ENCODE data around the gene METTL26. TPM values are rescaled to one million over a fixed set of nuclear protein-coding genes. Genes with fewer than 3 reads are reported as not detected.

METTL26 gene
- total RNA-seq, 1 donor from 2014 or later, result 224 TPM

DNA sequence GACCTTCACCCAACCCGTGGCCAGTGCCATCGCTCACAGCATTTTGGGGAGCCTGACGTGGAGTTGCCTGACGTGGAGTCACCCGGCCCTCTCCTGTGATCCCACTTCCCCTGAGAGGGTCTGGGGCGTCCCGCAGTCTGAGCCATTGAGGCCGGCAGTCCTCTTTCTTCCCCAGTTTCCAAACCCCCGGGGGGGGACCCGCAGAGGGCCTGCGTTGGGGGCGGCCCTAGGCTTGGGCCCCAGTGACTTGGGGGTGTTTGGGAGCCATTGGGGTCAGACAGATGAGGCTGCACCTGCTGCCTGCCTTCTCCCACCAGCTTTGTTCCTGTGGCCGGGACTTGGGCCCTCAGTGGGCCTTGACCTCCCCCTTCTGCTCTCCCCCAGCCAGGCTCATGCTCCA lies 33.6 kb upstream of the METTL26 start:
- DNase-seq (ENCODE audit: low read depth), result no peak
- TF ChIP-seq, protein P1, sequence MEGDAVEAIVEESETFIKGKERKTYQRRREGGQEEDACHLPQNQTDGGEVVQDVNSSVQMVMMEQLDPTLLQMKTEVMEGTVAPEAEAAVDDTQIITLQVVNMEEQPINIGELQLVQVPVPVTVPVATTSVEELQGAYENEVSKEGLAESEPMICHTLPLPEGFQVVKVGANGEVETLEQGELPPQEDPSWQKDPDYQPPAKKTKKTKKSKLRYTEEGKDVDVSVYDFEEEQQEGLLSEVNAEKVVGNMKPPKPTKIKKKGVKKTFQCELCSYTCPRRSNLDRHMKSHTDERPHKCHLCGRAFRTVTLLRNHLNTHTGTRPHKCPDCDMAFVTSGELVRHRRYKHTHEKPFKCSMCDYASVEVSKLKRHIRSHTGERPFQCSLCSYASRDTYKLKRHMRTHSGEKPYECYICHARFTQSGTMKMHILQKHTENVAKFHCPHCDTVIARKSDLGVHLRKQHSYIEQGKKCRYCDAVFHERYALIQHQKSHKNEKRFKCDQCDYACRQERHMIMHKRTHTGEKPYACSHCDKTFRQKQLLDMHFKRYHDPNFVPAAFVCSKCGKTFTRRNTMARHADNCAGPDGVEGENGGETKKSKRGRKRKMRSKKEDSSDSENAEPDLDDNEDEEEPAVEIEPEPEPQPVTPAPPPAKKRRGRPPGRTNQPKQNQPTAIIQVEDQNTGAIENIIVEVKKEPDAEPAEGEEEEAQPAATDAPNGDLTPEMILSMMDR (conservative IDR thresholded peaks at IDR 0.05; ENCODE audit: low read depth, low read length), result no peak
- H3K4me3 ChIP-seq (ENCODE audit: low read depth, low read length), result no peak overlapping the region

DNA sequence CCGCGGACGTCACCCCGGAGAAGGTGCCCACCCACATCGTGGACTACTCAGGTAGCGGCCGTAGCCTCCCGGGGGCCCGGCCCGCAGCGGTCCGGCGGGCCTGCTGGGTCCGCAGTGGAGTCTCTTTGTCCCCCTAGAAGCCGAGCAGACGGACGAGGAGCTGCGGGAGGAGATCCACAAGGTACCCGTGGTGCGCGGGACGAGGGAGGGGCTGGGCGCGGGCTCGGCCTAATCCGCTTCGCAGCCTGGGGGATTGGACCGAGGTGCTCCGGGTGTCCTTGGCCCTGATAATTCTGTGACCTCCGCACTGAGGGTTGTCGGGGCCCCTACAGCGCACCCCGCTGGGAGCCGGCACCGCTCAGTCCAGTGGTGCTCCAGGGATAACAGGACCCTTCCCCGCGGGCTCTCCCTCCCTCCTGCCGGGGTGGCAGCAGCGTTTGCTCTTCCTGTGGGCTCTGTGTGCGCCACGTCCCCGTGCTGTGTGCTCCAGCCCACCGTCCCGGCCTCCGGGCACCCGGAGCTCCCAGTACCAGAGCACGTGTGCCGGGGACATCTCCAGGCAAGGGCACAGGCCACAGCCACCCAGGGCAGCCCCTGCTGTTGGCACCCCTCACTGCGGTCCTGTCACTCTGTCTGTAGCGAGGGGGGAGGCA lies 32.5 kb upstream of the METTL26 start:
- peak overlapping the region; percentile 98 for H3K4me3 ChIP-seq (ENCODE audit: low read depth, low read length)
- no peak for DNase-seq (ENCODE audit: low read depth)
- TF ChIP-seq, protein P1 (conservative IDR thresholded peaks at IDR 0.05; ENCODE audit: low read depth, low read length), result no peak

DNA sequence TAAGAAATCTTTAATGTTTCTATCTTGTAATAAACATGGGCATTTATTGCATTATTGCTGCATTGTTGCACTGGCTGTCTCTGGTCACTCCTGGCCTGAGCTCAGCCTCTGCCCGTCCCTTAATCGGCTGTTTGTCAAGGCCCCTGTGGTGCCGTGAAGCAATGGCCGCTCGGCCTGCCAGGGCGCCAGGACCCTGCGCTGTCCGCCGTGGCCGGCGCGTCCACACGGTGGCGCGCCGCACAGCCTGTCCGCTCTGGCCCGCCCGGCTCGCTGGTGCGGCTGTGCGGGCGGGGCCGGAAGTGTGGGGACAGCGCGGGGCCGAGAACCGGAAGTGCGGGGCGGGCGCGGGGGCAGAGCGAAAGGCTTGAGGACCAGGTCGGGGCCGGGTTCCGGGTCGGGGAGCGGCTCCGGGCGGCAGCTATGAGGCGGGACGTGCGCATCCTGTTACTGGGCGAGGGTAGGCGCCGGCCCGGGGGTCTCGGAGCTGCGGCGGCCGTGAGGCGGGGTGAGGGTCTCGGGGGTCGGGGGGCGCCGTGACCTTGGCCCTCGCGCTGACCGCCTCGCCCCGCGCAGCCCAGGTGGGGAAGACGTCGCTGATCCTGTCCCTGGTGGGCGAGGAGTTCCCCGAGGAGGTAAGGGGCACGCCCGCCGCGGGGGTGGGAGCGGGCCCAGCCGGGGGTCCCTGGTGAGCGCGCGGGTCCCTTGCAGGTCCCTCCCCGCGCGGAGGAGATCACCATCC lies 31.8 kb upstream of the METTL26 start, which contains the start of gene RHOT2:
Gene RHOT2, plus strand, starts transcription at position 353 of the 739 bp plus-strand sequence. Its CDS starts 68 bp downstream, at position 421.
- H3K4me3 ChIP-seq (ENCODE audit: low read depth, low read length), result peak within 1 kb of the TSS; percentile 98
- no peak for DNase-seq (ENCODE audit: low read depth)
- TF ChIP-seq, protein P1 (conservative IDR thresholded peaks at IDR 0.05; ENCODE audit: low read depth, low read length), result peak; percentile 69

DNA sequence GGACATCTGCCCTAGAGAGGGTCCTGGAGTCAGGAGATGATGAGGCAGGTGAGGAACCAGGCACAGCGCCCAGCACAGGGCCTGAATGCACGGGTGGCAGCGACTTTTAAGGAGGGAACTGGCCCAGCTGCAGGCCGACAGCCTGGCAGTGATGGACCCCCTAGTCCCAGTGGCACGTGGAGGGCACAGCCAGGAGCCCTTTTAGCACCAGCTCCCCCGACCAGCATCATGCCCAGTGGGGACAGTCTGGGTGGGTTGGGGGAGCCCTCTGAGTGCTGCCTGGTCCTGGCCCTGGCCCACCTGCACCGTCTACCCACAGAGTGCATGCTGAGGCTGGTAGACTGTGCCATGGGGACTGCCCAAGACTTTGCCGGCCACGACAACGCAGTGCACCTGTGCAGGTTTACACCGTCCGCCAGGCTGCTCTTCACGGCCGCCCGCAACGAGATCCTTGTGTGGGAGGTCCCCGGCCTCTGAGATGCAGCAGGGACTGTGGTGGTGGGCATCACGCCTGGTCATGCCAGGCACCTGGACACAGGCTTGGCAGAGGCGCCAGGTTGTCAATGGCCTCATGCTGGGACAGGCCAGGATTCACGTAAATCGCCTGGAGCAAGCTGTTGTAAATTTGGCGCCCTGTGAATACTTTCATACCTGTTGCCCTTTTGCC lies 31.1 kb upstream of the METTL26 start:
- TF ChIP-seq, protein P1 (conservative IDR thresholded peaks at IDR 0.05; ENCODE audit: low read depth, low read length), result no peak
- no peak overlapping the region for H3K4me3 ChIP-seq (ENCODE audit: low read depth, low read length)
- DNase-seq (ENCODE audit: low read depth), result no peak

DNA sequence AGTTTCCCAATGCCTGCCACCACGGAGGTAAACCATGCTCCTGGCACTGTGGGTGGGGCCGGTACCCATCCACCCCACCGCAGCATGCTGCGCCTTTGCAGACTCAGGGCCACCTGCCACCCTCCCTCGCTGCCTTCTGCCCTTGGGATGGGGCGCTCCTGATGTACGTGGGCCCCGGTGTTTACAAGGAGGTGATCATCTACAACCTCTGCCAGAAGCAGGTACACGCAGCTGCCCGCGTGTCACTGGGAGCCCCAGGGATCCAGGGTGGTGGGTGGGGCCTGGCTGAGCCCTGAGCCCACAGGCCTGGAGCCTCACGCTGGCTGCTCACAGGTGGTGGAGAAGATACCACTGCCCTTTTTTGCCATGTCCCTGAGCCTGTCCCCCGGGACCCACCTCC lies 30.5 kb upstream of the METTL26 start:
- TF ChIP-seq, protein P1 (conservative IDR thresholded peaks at IDR 0.05; ENCODE audit: low read depth, low read length), result no peak
- DNase-seq (ENCODE audit: low read depth), result no peak
- no peak overlapping the region for H3K4me3 ChIP-seq (ENCODE audit: low read depth, low read length)

DNA sequence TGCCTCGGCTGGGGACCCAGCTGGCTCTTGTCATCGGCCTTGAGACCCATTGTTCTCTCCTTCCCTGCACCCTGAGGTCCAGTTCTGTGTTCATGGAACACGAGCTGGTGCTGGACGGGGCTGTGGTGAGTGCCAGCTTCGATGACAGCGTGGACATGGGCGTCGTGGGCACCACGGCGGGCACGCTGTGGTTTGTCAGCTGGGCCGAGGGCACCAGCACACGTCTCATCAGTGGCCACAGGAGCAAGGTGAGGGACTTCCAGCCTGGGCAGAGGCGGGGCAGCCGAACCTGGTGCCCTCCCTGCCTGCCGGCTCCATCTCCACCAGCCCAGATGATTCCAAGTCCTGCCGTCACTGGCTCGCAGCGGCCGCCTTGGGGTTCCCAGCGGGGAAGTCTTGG lies 26.5 kb upstream of the METTL26 start:
- TF ChIP-seq, protein P1 (conservative IDR thresholded peaks at IDR 0.05; ENCODE audit: low read depth, low read length), result no peak
- DNase-seq (ENCODE audit: low read depth), result no peak
- no peak overlapping the region for H3K4me3 ChIP-seq (ENCODE audit: low read depth, low read length)
